Measurements from ENCODE around the gene ARL2BP.

ARL2BP gene

GRCh38 chr16:57251352-57251751, 6.3 kb downstream of the ARL2BP start:
- H3K9me3 ChIP-seq (ENCODE audit: control insufficient read depth, insufficient read depth, low read length) = no peaks in the 10 kb centered on the region; the same call in 1 of the 2 replicates
- peaks cover 8% of the 10 kb centered on the region; the same call in 1 of the 2 replicates for H3K36me3 ChIP-seq (ENCODE audit: insufficient read depth, low read length)
- H3K9ac ChIP-seq (ENCODE audit: low read depth, low read length) = no peak overlapping the region
- no peaks in the 10 kb centered on the region for H3K4me1 ChIP-seq (ENCODE audit: insufficient read depth, low read length)

- H3K9me3 ChIP-seq (ENCODE audit: control insufficient read depth, insufficient read depth, low read length) = no peaks in the 10 kb centered on the region; the same call in 1 of the 2 replicates
- peaks cover 8% of the 10 kb centered on the region; the same call in 1 of the 2 replicates for H3K36me3 ChIP-seq (ENCODE audit: insufficient read depth, low read length)
- no peaks in the 10 kb centered on the region for H3K4me1 ChIP-seq (ENCODE audit: insufficient read depth, low read length)
- no peak overlapping the region for H3K9ac ChIP-seq (ENCODE audit: low read depth, low read length)
These were observed 7.2 kb downstream of the ARL2BP start for GRCh38 chr16:57252148-57252721.

DNA sequence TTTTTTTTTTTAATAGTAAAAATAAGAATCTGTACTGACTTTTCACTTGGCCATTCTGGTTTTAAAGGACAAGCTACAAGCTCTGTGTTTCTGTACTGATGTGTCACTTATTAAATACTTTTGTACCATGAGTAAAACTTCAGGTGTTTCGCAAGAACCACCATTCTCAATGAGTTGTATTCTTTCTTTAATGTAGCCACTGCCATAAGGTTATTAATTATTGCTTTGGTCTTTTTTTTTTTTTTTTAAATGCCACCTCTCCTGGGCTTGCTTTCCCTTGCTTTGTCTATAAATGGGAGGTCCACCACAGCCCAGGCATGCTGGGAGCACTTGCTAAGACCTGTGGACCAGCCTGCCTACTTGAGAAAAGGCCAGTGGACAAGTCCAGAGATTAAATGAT, 8.4 kb downstream of the ARL2BP start:
- Histone ChIP-seq H3K9ac (ENCODE audit: low read depth, low read length) (no peak overlapping the region), H3K9me3 (ENCODE audit: control insufficient read depth, insufficient read depth, low read length) (no peaks in the 10 kb centered on the region; the same call in 1 of the 2 replicates), H3K36me3 (ENCODE audit: insufficient read depth, low read length) (peaks cover 8% of the 10 kb centered on the region; the same call in 1 of the 2 replicates), H3K4me1 (ENCODE audit: insufficient read depth, low read length) (no peaks in the 10 kb centered on the region)

- Histone ChIP-seq H3K36me3 (ENCODE audit: insufficient read depth, low read length) (peaks cover 8% of the 10 kb centered on the region; the same call in 1 of the 2 replicates), H3K9ac (ENCODE audit: low read depth, low read length) (no peak overlapping the region), H3K9me3 (ENCODE audit: control insufficient read depth, insufficient read depth, low read length) (no peaks in the 10 kb centered on the region; the same call in 1 of the 2 replicates), H3K4me1 (ENCODE audit: insufficient read depth, low read length) (peaks cover 15% of the 10 kb centered on the region; the same call in 1 of the 2 replicates)
These were observed 10.8 kb downstream of the ARL2BP start for GRCh38 chr16:57255686-57256415.

- Histone ChIP-seq H3K4me1 (ENCODE audit: insufficient read depth, low read length) (peaks cover 15% of the 10 kb centered on the region; the same call in 1 of the 2 replicates), H3K9ac (ENCODE audit: low read depth, low read length) (no peak overlapping the region), H3K36me3 (ENCODE audit: insufficient read depth, low read length) (peaks cover 8% of the 10 kb centered on the region; the same call in 1 of the 2 replicates), H3K9me3 (ENCODE audit: control insufficient read depth, insufficient read depth, low read length) (no peaks in the 10 kb centered on the region; the same call in 1 of the 2 replicates)
These were observed 11.7 kb downstream of the ARL2BP start for GRCh38 chr16:57256601-57257395.

GRCh38 chr16:57257455-57258070, 12.5 kb downstream of the ARL2BP start:
- Histone ChIP-seq H3K9ac (ENCODE audit: low read depth, low read length) (no peak overlapping the region), H3K36me3 (ENCODE audit: insufficient read depth, low read length) (peaks cover 6% of the 10 kb centered on the region; the same call in 1 of the 2 replicates), H3K9me3 (ENCODE audit: control insufficient read depth, insufficient read depth, low read length) (no peaks in the 10 kb centered on the region; the same call in 1 of the 2 replicates), H3K4me1 (ENCODE audit: insufficient read depth, low read length) (peaks cover 15% of the 10 kb centered on the region; the same call in 1 of the 2 replicates)

DNA sequence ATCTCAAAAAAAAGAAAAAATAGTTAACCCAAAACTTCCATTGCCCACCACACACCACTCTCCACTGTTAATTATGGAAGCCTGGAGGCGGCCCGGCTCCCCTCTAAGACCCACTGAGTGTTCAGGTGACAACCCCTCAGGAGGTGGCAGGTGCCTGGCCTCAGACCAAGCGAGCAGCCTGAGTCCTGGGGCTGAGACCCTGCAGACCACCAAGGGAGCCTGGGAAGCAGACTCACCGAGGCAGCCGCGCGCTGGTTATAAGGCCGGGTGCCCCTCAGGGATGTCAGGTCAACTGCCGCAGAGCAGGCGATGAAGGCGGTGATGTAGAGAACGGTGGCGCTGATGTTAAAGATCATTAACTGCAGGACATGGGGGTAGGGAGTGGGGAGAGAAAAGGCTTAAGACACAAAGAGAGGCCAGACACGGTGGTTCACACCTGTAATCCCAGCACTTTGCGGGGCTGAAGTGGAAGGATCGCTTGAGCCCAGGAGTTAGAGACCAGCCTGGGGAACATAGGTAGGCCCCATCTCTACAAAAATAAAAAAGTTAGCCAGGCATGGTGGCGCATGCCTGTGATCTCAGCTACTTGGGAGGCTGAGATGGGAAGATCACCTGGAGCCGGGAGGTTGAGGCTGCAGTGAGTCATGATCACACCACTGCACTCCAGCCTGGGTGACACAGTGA, 13.3 kb downstream of the ARL2BP start:
- Histone ChIP-seq H3K4me1 (ENCODE audit: insufficient read depth, low read length) (peaks cover 15% of the 10 kb centered on the region; the same call in 1 of the 2 replicates), H3K36me3 (ENCODE audit: insufficient read depth, low read length) (no peaks in the 10 kb centered on the region), H3K9me3 (ENCODE audit: control insufficient read depth, insufficient read depth, low read length) (no peaks in the 10 kb centered on the region), H3K9ac (ENCODE audit: low read depth, low read length) (no peak overlapping the region)

DNA sequence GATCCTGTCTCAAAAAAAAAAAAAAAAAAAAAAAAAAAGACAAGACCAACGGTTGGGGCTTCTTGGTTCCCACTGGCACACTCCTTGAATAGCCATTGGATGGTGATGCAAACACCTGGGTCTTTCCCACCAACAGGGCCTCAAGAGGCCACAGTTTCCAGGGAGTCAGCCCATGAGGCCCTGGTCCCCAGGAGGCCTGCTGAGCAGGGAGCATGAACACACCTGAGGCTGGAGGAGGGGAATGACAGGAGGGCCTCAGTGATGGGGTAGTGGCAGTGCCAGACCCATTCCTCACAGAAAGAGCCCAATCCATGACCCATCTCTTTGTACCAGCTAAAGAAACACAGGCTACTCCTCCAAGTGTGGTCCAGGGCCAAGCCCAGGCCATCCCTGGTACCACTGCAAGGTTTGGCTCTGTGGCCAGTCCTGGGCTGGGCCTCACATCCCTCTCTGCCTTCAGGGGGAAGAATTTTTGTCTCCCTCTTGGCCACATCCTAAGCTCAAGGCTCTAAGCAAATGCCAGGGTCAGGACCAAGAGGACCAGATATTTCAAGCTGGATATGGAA, 13.9 kb downstream of the ARL2BP start:
- Histone ChIP-seq H3K9me3 (ENCODE audit: control insufficient read depth, insufficient read depth, low read length) (no peaks in the 10 kb centered on the region), H3K9ac (ENCODE audit: low read depth, low read length) (no peak overlapping the region), H3K36me3 (ENCODE audit: insufficient read depth, low read length) (no peaks in the 10 kb centered on the region), H3K4me1 (ENCODE audit: insufficient read depth, low read length) (peaks cover 15% of the 10 kb centered on the region; the same call in 1 of the 2 replicates)

DNA sequence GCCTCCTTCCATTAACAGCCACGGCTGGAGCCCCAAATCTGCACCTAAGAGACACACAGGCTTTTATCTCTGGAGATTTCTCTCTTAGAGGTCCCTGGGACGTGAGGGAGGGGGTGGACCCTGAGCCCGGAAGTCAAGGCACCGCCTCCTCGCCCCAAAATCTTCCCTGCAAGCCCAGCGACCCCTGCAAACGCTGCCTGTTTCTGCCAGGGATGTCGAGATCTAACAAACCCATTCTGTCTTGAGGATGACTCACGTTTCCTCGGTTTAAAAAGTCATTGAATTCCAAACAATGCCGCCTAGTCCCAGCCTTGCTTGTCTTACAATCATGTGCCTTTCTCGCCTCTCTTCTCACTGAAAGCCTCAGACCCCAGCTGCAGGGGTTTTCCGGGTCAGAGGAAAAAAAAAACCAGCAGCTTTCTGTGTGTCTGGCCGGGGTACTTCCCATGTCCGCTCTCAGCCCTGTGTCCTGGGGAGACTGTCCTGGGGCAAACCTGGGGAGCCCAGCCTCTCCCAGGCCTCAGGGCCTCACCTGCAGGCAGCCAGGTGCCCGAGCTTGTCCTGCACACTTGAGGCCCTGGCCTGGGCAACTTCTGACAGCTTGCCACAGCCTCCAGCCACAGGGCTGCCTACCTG, 15.4 kb downstream of the ARL2BP start:
- H3K9ac ChIP-seq (ENCODE audit: low read depth, low read length) = peak overlapping the region; percentile 29; the same call in 1 of the 2 replicates
- H3K9me3 ChIP-seq (ENCODE audit: control insufficient read depth, insufficient read depth, low read length) = no peaks in the 10 kb centered on the region
- peaks cover 15% of the 10 kb centered on the region; the same call in 1 of the 2 replicates for H3K4me1 ChIP-seq (ENCODE audit: insufficient read depth, low read length)
- no peaks in the 10 kb centered on the region for H3K36me3 ChIP-seq (ENCODE audit: insufficient read depth, low read length)

DNA sequence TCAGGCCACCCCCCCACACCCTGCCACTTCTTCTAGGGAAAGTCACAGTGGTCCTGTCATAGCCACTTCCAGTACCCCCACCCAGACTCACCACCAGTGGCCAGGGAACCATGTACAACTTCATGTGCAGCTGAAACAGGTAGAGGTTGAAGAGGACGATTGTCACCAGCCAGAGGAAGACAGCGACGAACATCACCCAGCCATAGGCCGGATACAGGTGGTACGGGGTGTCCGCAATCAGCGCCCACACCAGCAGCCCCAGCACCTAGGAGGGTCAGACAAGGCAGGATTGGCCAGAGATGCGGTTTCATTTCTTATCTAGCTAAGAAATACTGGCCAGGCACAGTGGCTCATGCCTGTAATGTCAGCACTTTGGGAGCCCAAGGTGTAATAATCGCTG, 16.7 kb downstream of the ARL2BP start:
- peaks cover 15% of the 10 kb centered on the region; the same call in 1 of the 2 replicates for H3K4me1 ChIP-seq (ENCODE audit: insufficient read depth, low read length)
- no peaks in the 10 kb centered on the region for H3K36me3 ChIP-seq (ENCODE audit: insufficient read depth, low read length)
- no peaks in the 10 kb centered on the region for H3K9me3 ChIP-seq (ENCODE audit: control insufficient read depth, insufficient read depth, low read length)
- no peak overlapping the region for H3K9ac ChIP-seq (ENCODE audit: low read depth, low read length)

DNA sequence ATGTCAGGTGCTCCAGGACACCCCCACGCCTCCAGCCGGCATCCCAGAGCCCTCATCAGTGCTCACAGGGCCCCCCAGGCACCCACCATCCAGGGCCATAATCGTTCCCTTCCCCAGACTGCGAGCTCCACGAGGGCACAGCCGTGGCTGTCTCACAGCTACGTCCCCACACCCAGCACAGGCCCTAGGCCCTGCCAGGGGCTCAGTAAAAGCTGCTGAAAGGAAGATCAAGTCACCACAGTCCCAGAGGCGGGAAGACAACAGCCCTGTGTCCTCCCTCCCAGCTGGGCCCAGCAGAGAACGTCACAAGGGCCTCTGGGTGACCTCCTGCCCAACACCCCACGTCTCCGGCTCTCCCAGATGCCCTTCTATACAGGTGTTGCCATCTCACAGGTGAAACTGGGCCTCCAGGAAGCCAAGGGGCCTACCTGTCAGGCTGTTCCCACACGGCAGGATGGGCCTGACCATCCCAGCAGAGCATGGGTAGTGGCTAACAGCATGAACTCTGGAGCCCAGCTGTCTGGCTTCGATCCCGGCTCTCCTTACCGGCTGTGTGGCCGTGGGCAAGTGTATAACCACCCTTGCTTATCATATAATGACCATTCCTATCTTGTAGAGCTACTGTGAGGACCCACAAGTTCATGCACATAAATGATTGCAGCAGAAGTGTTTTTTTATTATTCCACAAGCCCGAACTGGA, 17.9 kb downstream of the ARL2BP start:
- Histone ChIP-seq H3K9me3 (ENCODE audit: control insufficient read depth, insufficient read depth, low read length) (no peaks in the 10 kb centered on the region), H3K4me1 (ENCODE audit: insufficient read depth, low read length) (peaks cover 15% of the 10 kb centered on the region; the same call in 1 of the 2 replicates), H3K36me3 (ENCODE audit: insufficient read depth, low read length) (no peaks in the 10 kb centered on the region), H3K9ac (ENCODE audit: low read depth, low read length) (no peak overlapping the region)

GRCh38 chr16:57263541-57264351, 18.7 kb downstream of the ARL2BP start:
- Histone ChIP-seq H3K9me3 (ENCODE audit: control insufficient read depth, insufficient read depth, low read length) (no peaks in the 10 kb centered on the region), H3K36me3 (ENCODE audit: insufficient read depth, low read length) (no peaks in the 10 kb centered on the region), H3K9ac (ENCODE audit: low read depth, low read length) (no peak overlapping the region), H3K4me1 (ENCODE audit: insufficient read depth, low read length) (peaks cover 16% of the 10 kb centered on the region; the same call in 1 of the 2 replicates)
